GM12875 (cell line): Measurements from ENCODE around the gene SAMD8.
"Not testable (repeated sequence)": the region's sequence is repeated elsewhere in the genome, so short reads cannot be mapped to it uniquely, and the experiment has no call there.

Experiments
- H3K4me3 ChIP-seq: one replicate; pipeline ENCODE4 v1.5.1; 2011; ENCODE audit warnings: low read depth, low read length, control low read depth
- TF ChIP-seq, protein P1 (sequence below): IDR thresholded peaks from 2 replicates; pipeline ENCODE4 v1.5.1; 2011; ENCODE audit warnings: low read depth, mild to moderate bottlenecking, control low read depth, inconsistent platforms, low read length, moderate library complexity, borderline replicate concordance; ENCODE audit not compliant: insufficient read depth

SAMD8 gene

DNA sequence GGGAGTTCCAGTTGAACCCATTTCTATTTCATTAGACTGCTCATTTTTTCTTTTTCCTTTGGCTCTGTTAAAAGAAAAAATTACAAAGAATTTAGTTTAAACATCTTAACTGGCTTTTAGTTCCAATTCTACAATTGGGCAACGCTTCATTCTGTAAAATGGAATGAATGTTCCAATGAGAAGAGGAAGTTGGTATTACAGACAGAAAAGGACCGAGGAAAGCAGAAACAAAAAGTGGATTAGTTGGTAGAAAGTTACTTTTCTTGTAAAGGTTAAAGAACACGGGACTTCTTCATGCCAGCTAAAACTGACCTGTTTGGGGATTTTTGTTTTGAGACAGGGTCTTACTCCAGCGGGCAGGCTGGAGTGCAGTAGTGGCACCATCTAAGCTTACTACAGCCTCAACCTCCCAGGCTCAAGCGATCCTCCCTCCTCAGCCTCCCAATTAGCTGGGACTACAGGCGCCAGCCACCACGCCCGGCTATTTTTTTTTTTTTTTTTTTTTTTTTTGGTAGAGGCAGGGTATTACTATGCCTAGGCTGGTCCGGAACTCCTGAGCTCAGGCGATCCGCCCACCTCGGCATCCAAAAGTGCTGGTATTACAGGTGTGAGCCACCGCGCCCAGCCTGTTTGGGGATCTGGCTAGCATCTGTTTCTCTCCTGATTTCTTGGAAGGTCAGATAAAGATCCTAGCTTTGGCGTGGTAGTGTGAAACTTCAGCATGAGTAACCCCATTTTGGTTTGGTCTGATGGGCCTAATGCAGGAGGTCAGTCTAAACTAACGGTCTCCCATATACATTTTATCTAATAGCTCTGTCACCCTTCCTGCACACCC, 97.8 kb downstream of the SAMD8 start:
- peak overlapping the region; percentile 93 for H3K4me3 ChIP-seq
- TF ChIP-seq, protein P1, sequence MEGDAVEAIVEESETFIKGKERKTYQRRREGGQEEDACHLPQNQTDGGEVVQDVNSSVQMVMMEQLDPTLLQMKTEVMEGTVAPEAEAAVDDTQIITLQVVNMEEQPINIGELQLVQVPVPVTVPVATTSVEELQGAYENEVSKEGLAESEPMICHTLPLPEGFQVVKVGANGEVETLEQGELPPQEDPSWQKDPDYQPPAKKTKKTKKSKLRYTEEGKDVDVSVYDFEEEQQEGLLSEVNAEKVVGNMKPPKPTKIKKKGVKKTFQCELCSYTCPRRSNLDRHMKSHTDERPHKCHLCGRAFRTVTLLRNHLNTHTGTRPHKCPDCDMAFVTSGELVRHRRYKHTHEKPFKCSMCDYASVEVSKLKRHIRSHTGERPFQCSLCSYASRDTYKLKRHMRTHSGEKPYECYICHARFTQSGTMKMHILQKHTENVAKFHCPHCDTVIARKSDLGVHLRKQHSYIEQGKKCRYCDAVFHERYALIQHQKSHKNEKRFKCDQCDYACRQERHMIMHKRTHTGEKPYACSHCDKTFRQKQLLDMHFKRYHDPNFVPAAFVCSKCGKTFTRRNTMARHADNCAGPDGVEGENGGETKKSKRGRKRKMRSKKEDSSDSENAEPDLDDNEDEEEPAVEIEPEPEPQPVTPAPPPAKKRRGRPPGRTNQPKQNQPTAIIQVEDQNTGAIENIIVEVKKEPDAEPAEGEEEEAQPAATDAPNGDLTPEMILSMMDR = no peak

DNA sequence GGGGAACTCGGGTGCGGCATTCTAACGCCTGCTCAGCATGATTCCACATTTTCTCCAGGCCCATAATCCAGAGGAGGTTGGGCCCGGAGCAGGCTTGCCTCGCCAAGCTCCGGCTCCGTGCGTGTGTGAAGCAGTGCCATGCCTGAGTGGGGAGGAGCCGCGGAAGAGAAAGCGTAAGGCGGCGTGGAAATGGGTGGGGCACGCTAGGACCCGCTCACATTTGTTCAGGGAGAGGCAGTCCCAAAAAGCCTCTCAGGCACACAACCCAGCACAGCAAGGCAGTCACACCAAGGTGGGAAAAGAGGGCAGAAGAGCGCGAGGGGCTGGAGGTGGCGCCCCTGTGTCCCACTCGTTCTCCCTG, 98.4 kb downstream of the SAMD8 start:
- H3K4me3 ChIP-seq = peak overlapping the region; percentile 93
- TF ChIP-seq, protein P1 = no peak

DNA sequence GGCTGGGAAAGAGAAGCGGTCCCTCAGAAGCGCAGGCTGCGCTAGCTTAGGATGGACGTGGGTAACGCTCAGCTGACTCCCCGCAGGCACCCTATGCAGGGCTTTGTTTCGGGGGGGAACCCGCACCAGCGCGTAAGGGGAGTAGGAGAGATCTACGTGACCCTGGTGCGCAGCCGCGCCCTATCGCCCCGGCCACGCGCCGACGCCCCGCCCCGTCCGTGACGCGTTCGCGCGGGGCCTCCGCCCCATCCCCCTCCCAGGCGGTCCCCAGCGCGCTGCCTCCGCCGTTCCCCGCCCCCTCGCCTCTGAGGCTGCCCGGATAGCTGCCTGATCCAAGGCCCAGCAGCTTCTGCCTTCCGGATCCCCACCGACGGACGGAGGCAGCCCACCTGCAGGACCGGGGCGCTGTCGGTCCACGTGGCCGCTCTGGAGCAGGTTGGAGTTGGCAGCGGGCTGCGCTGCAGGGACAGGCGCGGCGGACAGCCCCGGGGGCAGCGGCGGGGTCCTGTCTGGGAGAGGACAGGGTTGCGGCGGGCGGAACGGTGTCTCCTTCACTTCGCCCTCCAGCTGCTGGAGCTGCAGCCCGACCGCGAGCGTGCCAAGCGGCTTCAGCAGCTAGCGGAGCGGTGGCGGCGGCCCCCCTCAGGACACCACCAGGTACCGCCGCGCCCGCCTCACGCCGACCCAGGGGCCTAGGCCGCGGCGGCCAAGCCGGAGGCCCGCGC, 99.0 kb downstream of the SAMD8 start, which contains the start of gene VDAC2:
Gene VDAC2, plus strand, starts transcription at position 515 of the 725 bp plus-strand sequence. CDS start 363 bp downstream, outside the sequence.
- TF ChIP-seq, protein P1 = no peak
- peak within 1 kb of the TSS; percentile 93 for H3K4me3 ChIP-seq

DNA sequence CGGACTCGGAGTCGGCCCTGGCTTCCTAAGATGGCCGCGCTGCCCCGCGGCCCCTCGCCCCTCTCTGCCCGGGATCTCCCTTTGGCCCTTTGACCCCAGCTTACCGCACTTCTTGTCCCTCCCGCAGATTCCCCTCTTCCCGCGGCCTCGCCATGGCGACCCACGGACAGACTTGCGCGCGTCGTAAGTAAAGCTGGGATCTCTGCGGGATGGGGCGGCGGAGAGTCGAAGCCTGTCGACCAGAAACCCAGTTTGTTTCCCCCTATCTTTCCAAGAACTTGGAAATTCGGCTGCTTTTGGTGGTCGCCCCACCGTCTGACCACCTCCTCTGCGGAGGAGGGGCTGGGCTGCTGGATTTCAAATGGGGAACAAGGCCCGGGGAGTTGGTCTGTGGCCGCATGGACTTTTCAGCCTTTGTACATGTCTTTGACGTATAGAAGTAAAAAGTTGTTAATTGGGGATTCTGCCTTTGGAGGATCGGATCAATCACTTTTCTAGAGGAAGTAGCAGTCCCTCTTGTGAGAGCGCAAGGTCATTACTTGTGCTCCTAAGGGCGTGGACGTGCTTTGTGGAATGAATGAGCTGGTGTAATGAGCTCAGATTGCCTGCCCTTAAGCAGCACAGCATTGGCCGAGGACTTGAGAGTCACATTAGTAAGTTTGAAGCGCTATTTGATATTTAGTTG, 99.7 kb downstream of the SAMD8 start:
- peak overlapping the region; percentile 93 for H3K4me3 ChIP-seq
- TF ChIP-seq, protein P1 = no peak

DNA sequence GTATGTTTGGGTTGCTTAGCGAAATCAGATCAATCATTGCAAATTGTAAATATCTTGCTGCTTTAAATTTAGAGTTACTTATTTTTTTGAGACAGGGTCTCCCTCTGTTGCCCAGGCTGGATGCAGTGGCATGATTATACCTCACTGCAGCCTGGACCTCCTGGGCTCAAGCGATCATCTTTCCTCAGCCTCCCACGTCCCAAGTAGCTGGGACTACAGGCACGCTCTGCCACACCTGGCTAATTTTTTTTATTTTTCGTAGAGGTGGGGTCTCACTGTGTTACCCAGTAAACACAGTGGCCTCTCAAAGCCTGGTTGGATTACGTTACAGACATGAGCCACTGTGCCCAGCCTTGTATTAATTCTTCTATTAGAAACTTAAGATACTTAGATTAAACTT, 100.9 kb downstream of the SAMD8 start:
- TF ChIP-seq, protein P1 = no peak
- H3K4me3 ChIP-seq = no peak overlapping the region

DNA sequence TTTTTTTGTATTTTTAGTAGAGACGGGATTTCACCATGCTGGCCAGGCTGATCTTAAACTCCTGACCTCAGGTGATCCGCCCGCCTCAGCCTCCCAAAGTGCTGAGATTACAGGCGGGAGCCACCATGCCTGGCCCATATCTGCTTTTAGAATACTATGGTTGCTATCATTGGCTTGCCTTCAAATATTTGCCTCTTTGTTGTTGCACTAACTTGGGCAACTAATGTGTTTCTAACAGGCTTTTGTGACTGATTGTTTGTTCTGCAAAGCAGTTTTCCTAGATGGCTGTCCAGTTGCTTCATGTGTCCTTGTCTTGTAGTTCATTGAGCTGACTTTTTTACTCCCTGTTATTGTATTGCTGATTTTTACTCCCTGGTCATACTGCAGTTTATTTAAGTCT, 108.8 kb downstream of the SAMD8 start:
- TF ChIP-seq, protein P1 = no peak
- H3K4me3 ChIP-seq = no peak overlapping the region

DNA sequence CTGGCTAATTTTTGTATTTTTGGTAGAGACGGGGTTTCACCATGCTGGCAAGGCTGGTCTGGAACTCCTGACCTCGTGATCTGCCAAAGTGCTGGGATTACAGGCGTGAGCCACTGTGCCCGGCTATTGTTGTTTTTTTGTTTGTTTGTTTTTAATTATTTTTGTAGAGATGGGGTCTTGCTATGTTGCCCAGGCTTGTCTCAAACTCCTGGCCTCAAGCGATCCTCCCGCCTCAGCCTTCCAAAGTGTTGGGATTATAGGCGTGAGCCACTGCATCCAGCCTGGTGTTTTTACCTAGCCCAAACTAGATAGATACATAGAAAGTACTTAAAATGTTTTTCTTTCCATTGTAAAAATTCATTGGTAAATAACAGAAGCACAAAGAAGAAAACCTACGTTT, 110.0 kb downstream of the SAMD8 start:
- not testable (repeated sequence) for H3K4me3 ChIP-seq
